ENCODE data around the gene STS. TPM values are rescaled to one million over a fixed set of nuclear protein-coding genes. Genes with fewer than 3 reads are reported as not detected.

The STS gene
- total RNA-seq, 1 donor from 2014 or later, result 3.9 TPM

DNA sequence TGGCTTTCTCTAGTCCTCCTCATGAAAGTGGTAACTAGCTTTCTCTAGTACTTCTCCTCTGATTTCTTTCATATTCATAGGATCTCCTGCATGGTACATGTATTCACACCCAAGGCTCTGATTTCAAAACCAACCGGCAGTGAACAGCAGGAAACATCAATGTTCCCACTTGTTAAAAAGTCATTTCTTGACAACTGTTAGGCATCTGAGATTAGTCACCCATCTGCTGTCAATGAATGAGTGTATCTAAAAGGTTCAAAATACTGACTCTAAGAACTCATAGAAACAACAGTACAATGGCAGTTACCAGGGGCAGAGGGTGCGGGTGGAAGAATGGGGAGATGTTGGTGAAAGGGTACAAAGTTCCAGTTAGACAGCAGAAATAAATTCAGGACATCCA, 31.9 kb downstream of the STS start:
- Histone ChIP-seq H3K4me1 (ENCODE audit: insufficient read depth, low read length) (no peaks in the 10 kb centered on the region), H3K4me3 (ENCODE audit: insufficient read depth, low read depth, low read length) (no peak overlapping the region), H3K27me3 (ENCODE audit: insufficient read depth, low read length) (no peaks in the 10 kb centered on the region), H3K79me2 (ENCODE audit: insufficient read depth, low read length) (no peaks in the 10 kb centered on the region), H3K9me3 (ENCODE audit: insufficient read depth, low read depth, low read length) (no peaks in the 10 kb centered on the region), H3K27ac (ENCODE audit: low read depth, low read length) (no peak overlapping the region), H3K36me3 (ENCODE audit: insufficient read depth, low read length) (no peaks in the 10 kb centered on the region), H3K9ac (ENCODE audit: low read length) (no peak overlapping the region), H2AFZ (ENCODE audit: low read depth, low read length) (no peak overlapping the region), H4K20me1 (ENCODE audit: insufficient read depth, low read length) (no peaks in the 10 kb centered on the region), H3K4me2 (ENCODE audit: low read length) (no peak overlapping the region)
- DNase-seq (ENCODE audit: low read depth) (no peak), FAIRE-seq (no peak)
- peaks cover 2% of the 10 kb centered on the region for H3K27me3 Mint-ChIP-seq (ENCODE audit: low read depth, unreplicated experiment)
- no peaks in the 10 kb centered on the region for H3K36me3 Mint-ChIP-seq (ENCODE audit: low read depth, unreplicated experiment)
- no peak for TF ChIP-seq EZH2 (IDR thresholded peaks at IDR 0.05; ENCODE audit: insufficient read depth, low read length)
- TF ChIP-seq, protein P1, sequence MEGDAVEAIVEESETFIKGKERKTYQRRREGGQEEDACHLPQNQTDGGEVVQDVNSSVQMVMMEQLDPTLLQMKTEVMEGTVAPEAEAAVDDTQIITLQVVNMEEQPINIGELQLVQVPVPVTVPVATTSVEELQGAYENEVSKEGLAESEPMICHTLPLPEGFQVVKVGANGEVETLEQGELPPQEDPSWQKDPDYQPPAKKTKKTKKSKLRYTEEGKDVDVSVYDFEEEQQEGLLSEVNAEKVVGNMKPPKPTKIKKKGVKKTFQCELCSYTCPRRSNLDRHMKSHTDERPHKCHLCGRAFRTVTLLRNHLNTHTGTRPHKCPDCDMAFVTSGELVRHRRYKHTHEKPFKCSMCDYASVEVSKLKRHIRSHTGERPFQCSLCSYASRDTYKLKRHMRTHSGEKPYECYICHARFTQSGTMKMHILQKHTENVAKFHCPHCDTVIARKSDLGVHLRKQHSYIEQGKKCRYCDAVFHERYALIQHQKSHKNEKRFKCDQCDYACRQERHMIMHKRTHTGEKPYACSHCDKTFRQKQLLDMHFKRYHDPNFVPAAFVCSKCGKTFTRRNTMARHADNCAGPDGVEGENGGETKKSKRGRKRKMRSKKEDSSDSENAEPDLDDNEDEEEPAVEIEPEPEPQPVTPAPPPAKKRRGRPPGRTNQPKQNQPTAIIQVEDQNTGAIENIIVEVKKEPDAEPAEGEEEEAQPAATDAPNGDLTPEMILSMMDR (IDR thresholded peaks at IDR 0.05; ENCODE audit: insufficient read depth, low read depth, low read length), result no peak
- no peaks in the 10 kb centered on the region for H3K9me3 Mint-ChIP-seq (ENCODE audit: unreplicated experiment)
- no peak overlapping the region for H3K27ac Mint-ChIP-seq (ENCODE audit: unreplicated experiment)
- H3K4me1 Mint-ChIP-seq (ENCODE audit: low read depth, unreplicated experiment), result no peaks in the 10 kb centered on the region
- H3K4me3 Mint-ChIP-seq (ENCODE audit: unreplicated experiment), result no peak overlapping the region

DNA sequence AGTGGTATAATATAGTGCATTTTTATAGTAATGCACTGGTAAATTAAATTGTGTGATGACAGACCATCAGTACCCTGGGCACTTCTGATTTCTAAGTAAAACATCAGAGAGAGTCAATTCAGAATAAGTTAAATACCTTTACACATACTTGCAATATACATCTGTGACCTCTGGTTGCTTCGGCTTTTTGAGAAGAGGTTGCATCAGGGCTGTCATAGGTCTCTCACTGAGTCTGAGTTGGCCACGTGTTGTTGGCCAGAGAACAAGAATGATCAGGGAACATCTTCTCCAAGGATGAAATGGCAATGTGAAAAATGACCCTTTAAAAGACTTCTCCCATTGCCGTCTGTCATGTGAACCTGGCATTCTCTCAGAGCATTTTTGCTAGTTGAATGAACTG, 37.3 kb downstream of the STS start:
- Histone ChIP-seq H3K4me3 (ENCODE audit: insufficient read depth, low read depth, low read length) (no peak overlapping the region), H3K27me3 (ENCODE audit: insufficient read depth, low read length) (no peaks in the 10 kb centered on the region), H2AFZ (ENCODE audit: low read depth, low read length) (no peak overlapping the region), H3K4me2 (ENCODE audit: low read length) (no peak overlapping the region), H3K27ac (ENCODE audit: low read depth, low read length) (no peak overlapping the region), H3K9ac (ENCODE audit: low read length) (no peak overlapping the region), H4K20me1 (ENCODE audit: insufficient read depth, low read length) (no peaks in the 10 kb centered on the region), H3K4me1 (ENCODE audit: insufficient read depth, low read length) (no peaks in the 10 kb centered on the region), H3K79me2 (ENCODE audit: insufficient read depth, low read length) (no peaks in the 10 kb centered on the region), H3K9me3 (ENCODE audit: insufficient read depth, low read depth, low read length) (no peaks in the 10 kb centered on the region), H3K36me3 (ENCODE audit: insufficient read depth, low read length) (no peaks in the 10 kb centered on the region)
- H3K27me3 Mint-ChIP-seq (ENCODE audit: low read depth, unreplicated experiment), result no peaks in the 10 kb centered on the region
- no peak for DNase-seq (ENCODE audit: low read depth)
- no peak overlapping the region for H3K4me3 Mint-ChIP-seq (ENCODE audit: unreplicated experiment)
- H3K36me3 Mint-ChIP-seq (ENCODE audit: low read depth, unreplicated experiment), result no peaks in the 10 kb centered on the region
- H3K4me1 Mint-ChIP-seq (ENCODE audit: low read depth, unreplicated experiment), result peaks cover 4% of the 10 kb centered on the region
- TF ChIP-seq, protein P1 (IDR thresholded peaks at IDR 0.05; ENCODE audit: insufficient read depth, low read depth, low read length), result no peak
- TF ChIP-seq EZH2 (IDR thresholded peaks at IDR 0.05; ENCODE audit: insufficient read depth, low read length), result no peak
- no peak overlapping the region for H3K27ac Mint-ChIP-seq (ENCODE audit: unreplicated experiment)
- peak; percentile 76 for FAIRE-seq
- H3K9me3 Mint-ChIP-seq (ENCODE audit: unreplicated experiment), result no peaks in the 10 kb centered on the region

DNA sequence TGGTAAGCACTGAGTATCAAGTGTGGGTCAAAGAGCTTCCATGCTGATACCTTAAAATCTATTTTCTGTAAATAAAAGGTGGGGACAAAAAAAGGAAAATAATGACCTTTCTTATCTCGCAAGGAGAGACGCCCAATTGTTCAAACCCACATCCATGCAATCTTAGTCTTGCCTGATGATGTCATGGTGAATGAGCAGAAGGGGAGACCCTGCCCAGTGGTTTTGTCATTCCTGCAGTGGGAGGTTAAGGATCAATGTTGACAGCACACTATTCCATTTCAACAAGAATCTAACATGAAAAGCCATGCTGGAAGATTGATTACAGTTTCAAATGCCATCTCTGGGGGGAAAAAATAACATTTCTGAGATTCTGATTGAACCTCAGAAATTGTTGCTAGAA, 41.2 kb downstream of the STS start:
- FAIRE-seq, result peak; percentile 72
- no peak overlapping the region for H3K27ac Mint-ChIP-seq (ENCODE audit: unreplicated experiment)
- no peaks in the 10 kb centered on the region for H3K36me3 Mint-ChIP-seq (ENCODE audit: low read depth, unreplicated experiment)
- Histone ChIP-seq H3K9ac (ENCODE audit: low read length) (no peak overlapping the region), H3K27ac (ENCODE audit: low read depth, low read length) (no peak overlapping the region), H3K4me1 (ENCODE audit: insufficient read depth, low read length) (no peaks in the 10 kb centered on the region), H4K20me1 (ENCODE audit: insufficient read depth, low read length) (no peaks in the 10 kb centered on the region), H2AFZ (ENCODE audit: low read depth, low read length) (no peak overlapping the region), H3K36me3 (ENCODE audit: insufficient read depth, low read length) (no peaks in the 10 kb centered on the region), H3K27me3 (ENCODE audit: insufficient read depth, low read length) (no peaks in the 10 kb centered on the region), H3K4me2 (ENCODE audit: low read length) (no peak overlapping the region), H3K79me2 (ENCODE audit: insufficient read depth, low read length) (no peaks in the 10 kb centered on the region), H3K4me3 (ENCODE audit: insufficient read depth, low read depth, low read length) (no peak overlapping the region), H3K9me3 (ENCODE audit: insufficient read depth, low read depth, low read length) (no peaks in the 10 kb centered on the region)
- H3K4me3 Mint-ChIP-seq (ENCODE audit: unreplicated experiment), result no peak overlapping the region
- no peaks in the 10 kb centered on the region for H3K9me3 Mint-ChIP-seq (ENCODE audit: unreplicated experiment)
- H3K4me1 Mint-ChIP-seq (ENCODE audit: low read depth, unreplicated experiment), result peaks cover 4% of the 10 kb centered on the region
- no peak for DNase-seq (ENCODE audit: low read depth)
- no peaks in the 10 kb centered on the region for H3K27me3 Mint-ChIP-seq (ENCODE audit: low read depth, unreplicated experiment)
- TF ChIP-seq, protein P1 (IDR thresholded peaks at IDR 0.05; ENCODE audit: insufficient read depth, low read depth, low read length), result no peak
- no peak for TF ChIP-seq EZH2 (IDR thresholded peaks at IDR 0.05; ENCODE audit: insufficient read depth, low read length)

Data from astrocyte (in vitro differentiated cells and primary cell).